IMR-90 (cell line): ENCODE measurements around the gene XRN2. TPM values are rescaled to one million over a fixed set of nuclear protein-coding genes. Genes with fewer than 3 reads are reported as not detected.

ENCODE experiments used
- ATAC-seq: fragments of 200-7000 bp; cut with Tn5 transposase; 2 replicates; pipeline ENCODE4 v1.9.1; 2020; ENCODE audit warnings: low read depth, mild to moderate bottlenecking, moderate library complexity
- BruUV-seq: library from RNA; stranded (reverse); fragments of 400-500 nt; replicated peaks from 2 replicates; lab custom pipeline; 2021; lab: Mats Ljungman, UMichigan
- CTCF ChIA-PET: fragments of 300-600 bp; formaldehyde crosslinking; extraction: SDS; loops from one replicate; lab custom pipeline; 2021; ENCODE audit warnings: antibody characterized with exemption; lab: Yijun Ruan, JAX
- POLR2A ChIA-PET: fragments of 300-600 bp; sonication (Branson Sonifier 250); formaldehyde crosslinking; loops from one replicate; lab custom pipeline; 2022; ENCODE audit warnings: antibody characterized with exemption; ENCODE audit not compliant: unreplicated experiment; lab: Charles Lee
- DNase-seq: peaks from one replicate; pipeline ENCODE4 v3.0.0; 2013
- H2AFZ ChIP-seq: replicated peaks from 2 replicates; pipeline ENCODE3; 2013; ENCODE audit warnings: low read length, mild to moderate bottlenecking; ENCODE audit not compliant: poor library complexity
- H2AK5ac ChIP-seq: 2 replicates; pipeline ENCODE4 v1.6.1; 2013; ENCODE audit warnings: low read depth, low read length, inconsistent platforms
- H2AK9ac ChIP-seq: replicated peaks from 2 replicates; pipeline ENCODE3; 2013; ENCODE audit warnings: mild to moderate bottlenecking, low read depth, low read length, moderate library complexity; ENCODE audit not compliant: poor library complexity
- H2BK120ac ChIP-seq: 2 replicates; pipeline ENCODE4 v1.6.1; 2013; ENCODE audit warnings: low read depth, low read length, inconsistent platforms
- H2BK15ac ChIP-seq: 3 replicates; pipeline ENCODE4 v1.6.1; 2013; ENCODE audit warnings: low read depth, low read length, inconsistent platforms
- H2BK20ac ChIP-seq: 2 replicates; pipeline ENCODE4 v1.6.1; 2013; ENCODE audit warnings: low read depth, mild to moderate bottlenecking, inconsistent platforms, low read length, moderate library complexity
- H2BK5ac ChIP-seq: 2 replicates; pipeline ENCODE4 v1.6.1; 2013; ENCODE audit warnings: mild to moderate bottlenecking, low read depth, low read length, inconsistent platforms; ENCODE audit not compliant: poor library complexity, severe bottlenecking
- H3K14ac ChIP-seq: replicated peaks from 2 replicates; pipeline ENCODE4 v1.6.1; 2013; ENCODE audit warnings: low read depth, low read length, inconsistent platforms
- H3K18ac ChIP-seq: 2 replicates; pipeline ENCODE4 v1.6.1; 2013; ENCODE audit warnings: low read depth, low read length, control low read depth
- H3K23ac ChIP-seq: 2 replicates; pipeline ENCODE4 v1.6.1; 2013; ENCODE audit warnings: low read depth, low read length, inconsistent platforms
- H3K27ac ChIP-seq: 2 replicates; pipeline ENCODE4 v1.5.1; 2013; ENCODE audit warnings: mild to moderate bottlenecking, control low read depth, low read length; ENCODE audit not compliant: insufficient read depth
- H3K27me3 ChIP-seq: 2 replicates; pipeline ENCODE4 v1.6.1; 2013; ENCODE audit warnings: low read length; ENCODE audit not compliant: control insufficient read depth, insufficient read depth
- H3K36me3 ChIP-seq: 2 replicates; pipeline ENCODE4 v1.6.1; 2013; ENCODE audit warnings: low read length, mixed read lengths; ENCODE audit not compliant: control insufficient read depth, insufficient read depth
- H3K4ac ChIP-seq: 2 replicates; pipeline ENCODE4 v1.6.1; 2013; ENCODE audit warnings: low read depth, low read length, inconsistent platforms
- H3K4me1 ChIP-seq: 2 replicates; pipeline ENCODE4 v1.6.1; 2013; ENCODE audit warnings: low read length, mixed read lengths; ENCODE audit not compliant: control insufficient read depth, insufficient read depth
- H3K4me2 ChIP-seq: 2 replicates; pipeline ENCODE4 v1.6.1; 2013; ENCODE audit warnings: low read depth, mild to moderate bottlenecking, control low read depth, low read length, moderate library complexity
- H3K4me3 ChIP-seq: 2 replicates; pipeline ENCODE4 v1.5.1; 2013; ENCODE audit warnings: low read depth, mild to moderate bottlenecking, control low read depth, low read length, moderate library complexity; ENCODE audit not compliant: insufficient read depth
- H3K56ac ChIP-seq: 2 replicates; pipeline ENCODE4 v1.6.1; 2013; ENCODE audit warnings: low read length, inconsistent platforms; ENCODE audit not compliant: insufficient read depth; ENCODE audit errors: extremely low read depth
- H3K79me1 ChIP-seq, 2 experiments: 2 replicates each; pipeline ENCODE4 v1.6.1; 2013; ENCODE audit warnings: low read length in 2 of 2, inconsistent platforms in 1 of 2, low read depth in 1 of 2
- H3K9ac ChIP-seq: 2 replicates; pipeline ENCODE4 v1.6.1; 2013; ENCODE audit warnings: low read depth, low read length, control low read depth
- H3K9me1 ChIP-seq: 2 replicates; pipeline ENCODE4 v1.6.1; 2013; ENCODE audit warnings: low read length, inconsistent platforms; ENCODE audit not compliant: insufficient read depth
- H3K9me3 ChIP-seq: 2 replicates; pipeline ENCODE4 v1.6.1; 2013; ENCODE audit warnings: low read length; ENCODE audit not compliant: control insufficient read depth, insufficient read depth
- H4K20me1 ChIP-seq: 2 replicates; pipeline ENCODE4 v1.6.1; 2013; ENCODE audit warnings: low read length, inconsistent platforms; ENCODE audit not compliant: insufficient read depth
- H4K5ac ChIP-seq: 2 replicates; pipeline ENCODE4 v1.6.1; 2013; ENCODE audit warnings: mild to moderate bottlenecking, low read depth, low read length, control low read depth
- H4K8ac ChIP-seq, 2 experiments: 2 replicates each; pipeline ENCODE4 v1.6.1; 2013; ENCODE audit warnings: low read depth in 2 of 2, low read length in 2 of 2, control low read depth in 1 of 2, inconsistent platforms in 1 of 2
- H4K91ac ChIP-seq: 2 replicates; pipeline ENCODE4 v1.6.1; 2013; ENCODE audit warnings: low read depth, low read length, inconsistent platforms; ENCODE audit not compliant: insufficient read depth
- CEBPB ChIP-seq: IDR thresholded peaks from 2 replicates; pipeline ENCODE4 v1.6.1; 2012; ENCODE audit warnings: low read depth, low read length, improper control_type of control experiment
- RFX5 ChIP-seq: IDR thresholded peaks from 2 replicates; pipeline ENCODE4 v1.8.0; 2012; ENCODE audit warnings: low read depth, mild to moderate bottlenecking, low read length, moderate library complexity
- SMC3 ChIP-seq: fragments of 150-350 bp; IDR thresholded peaks from 2 replicates; pipeline ENCODE4 v1.6.1; 2016; ENCODE audit warnings: low read depth, mild to moderate bottlenecking, antibody characterized with exemption, low read length, moderate library complexity
- WGBS, 2 experiments: methylation state at CpG; one replicate each; pipeline versions ENCODE4 v1.1.5 to v1.1.7; 2013; ENCODE audit warnings: missing lambda C conversion rate in 2 of 2; ENCODE audit not compliant: insufficient read length in 1 of 2; ENCODE audit errors: extremely low coverage in 2 of 2; 5-methylcytosine and 5-hydroxymethylcytosine counted together
- dilution Hi-C: fragments of 300-500 bp; cut with HindIII; formaldehyde crosslinking; loops from one replicate; pipeline ENCODE4 v1.14.3; 2018; ENCODE audit warnings: low sequenced_read_pairs; ENCODE audit not compliant: unreplicated experiment
- in situ Hi-C: fragments of 300-500 bp; cut with MboI; formaldehyde crosslinking; loops from 3 replicates; pipeline ENCODE4 v1.14.3; 2019; ENCODE audit warnings: low sequenced_read_pairs, inconsistent platforms, mixed read lengths
- intact Hi-C: fragments of 100-400 bp; cut with micrococcal nuclease; formaldehyde crosslinking; loops from 2 replicates; pipeline ENCODE4 v1.10.0; 2022
- polyA plus RNA-seq, 3 experiments: library from polyadenylated mRNA; depleted of rRNA; stranded (reverse); fragments of >200 nt; gene quantifications; 2 replicates each; pipeline ENCODE4 v1.2.3, GENCODE V29; 2012; ENCODE audit warnings: low replicate concordance in 1 of 3
- total RNA-seq: library from RNA; depleted of rRNA; stranded (reverse); fragments of >200 nt; gene quantifications from 2 replicates; pipeline ENCODE4 v1.2.3, GENCODE V29; 2012

XRN2 gene
- total and polyA plus RNA-seq, 2 of the 4 experiments (the other 2 are of a cell fraction), result 58.1 to 70.8 TPM

- Histone ChIP-seq H4K20me1 (no peaks in the 10 kb centered on the region), H4K5ac (no peak overlapping the region), H3K79me1 (no peaks in the 10 kb centered on the region), H2BK120ac (no peak overlapping the region), H3K4me2 (no peak overlapping the region), H2BK5ac (no peak overlapping the region), H3K27me3 (peaks cover 2% of the 10 kb centered on the region), H3K36me3 (no peaks in the 10 kb centered on the region), H3K4me1 (no peaks in the 10 kb centered on the region), H4K91ac (no peak overlapping the region), H4K8ac (no peak overlapping the region), H3K18ac (no peak overlapping the region), H3K14ac (no peak overlapping the region), H3K4ac (no peak overlapping the region), H3K23ac (no peak overlapping the region), H3K9me3 (no peaks in the 10 kb centered on the region; the same call in 1 of the 2 replicates), H3K56ac (no peak overlapping the region), H2AK5ac (no peak overlapping the region), H2AK9ac (no peak overlapping the region), H3K27ac (no peak overlapping the region), H3K9ac (no peak overlapping the region), H2BK15ac (no peak overlapping the region), H3K4me3 (no peak overlapping the region), H3K9me1 (peaks cover 3% of the 10 kb centered on the region; the same call in 1 of the 2 replicates), H2AFZ (peak overlapping the region; percentile 78), H2BK20ac (no peak overlapping the region)
- intact Hi-C loops (no loop called here), in situ Hi-C loops (no loop called here), dilution Hi-C loops (no loop called here)
- CTCF ChIA-PET, result no interaction called here
- WGBS, 2 experiments, result 20% methylated on average over 1 of the region's 2 CpGs; no CpG with 5 or more reads in 1 of the 2 experiments
- POLR2A ChIA-PET, result no interaction called here
- ATAC-seq, result peak; percentile 48
- BruUV-seq, result no TSS peak
- no peak for TF ChIP-seq RFX5
- peak; percentile 32; the same call in 1 of the 2 replicates for TF ChIP-seq CEBPB
- no peak for TF ChIP-seq SMC3
- DNase-seq, result peak; percentile 79
Observed at GRCh38 chr20:21291026-21291425, 12.1 kb upstream of the XRN2 start.
